GM06990 (cell line): Measurements from ENCODE around the gene TMEM174.

ENCODE experiments used
- DNase-seq: peaks from one replicate; pipeline ENCODE4 v3.0.0-alpha.2; 2011; ENCODE audit not compliant: insufficient read length; ENCODE audit errors: extremely low read depth
- H3K27me3 ChIP-seq: replicated peaks from 2 replicates; pipeline ENCODE4 v1.6.0; 2011; ENCODE audit warnings: low read length; ENCODE audit not compliant: control insufficient read depth, insufficient read depth
- H3K36me3 ChIP-seq: 2 replicates; pipeline ENCODE4 v1.5.1; 2011; ENCODE audit warnings: low read length; ENCODE audit not compliant: control insufficient read depth, insufficient read depth
- H3K4me3 ChIP-seq: replicated peaks from 2 replicates; pipeline ENCODE4 v1.5.1; 2011; ENCODE audit warnings: low read depth, mild to moderate bottlenecking, control low read depth, low read length
- TF ChIP-seq, protein P1 (sequence below): IDR thresholded peaks from 2 replicates; pipeline ENCODE4 v1.5.1; 2011; ENCODE audit warnings: low read length, control low read depth, mild to moderate bottlenecking, inconsistent platforms; ENCODE audit not compliant: insufficient read depth, poor library complexity, severe bottlenecking

TMEM174 gene

DNA sequence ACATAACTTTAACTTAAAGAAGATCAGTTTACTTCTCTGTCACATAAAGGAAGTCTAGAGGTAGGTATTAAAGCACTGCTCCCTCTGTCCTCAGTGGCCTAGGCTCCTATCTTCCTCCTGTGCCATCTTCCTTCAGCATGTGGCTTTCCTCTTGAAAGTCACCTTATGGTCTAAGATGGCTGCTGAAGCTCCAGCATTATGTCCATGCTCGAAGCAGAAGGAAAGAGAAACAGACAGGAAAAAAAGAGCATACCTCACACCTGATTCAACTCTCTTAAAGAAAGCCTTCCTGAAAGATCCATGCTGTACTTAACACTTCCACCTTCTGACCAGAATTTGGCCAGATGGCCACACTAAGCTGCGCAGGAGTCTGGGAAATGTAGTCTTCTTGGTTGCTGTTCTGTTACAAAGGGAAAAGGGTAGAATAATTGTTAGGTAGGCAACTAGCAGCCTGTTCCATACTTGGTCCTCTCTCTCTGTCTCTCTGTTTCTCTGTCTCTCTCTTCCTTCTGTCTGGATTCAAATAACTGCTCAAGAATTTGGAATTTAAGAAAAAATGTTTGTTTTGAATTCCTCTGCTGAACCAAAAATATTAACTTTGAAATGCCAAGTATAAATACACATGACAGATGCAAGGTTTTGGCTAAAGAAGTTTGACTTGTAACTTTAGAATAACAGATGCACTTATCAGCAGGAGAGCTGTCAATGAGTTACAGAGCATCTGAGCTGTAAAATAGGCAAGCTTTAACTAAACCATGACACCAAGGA is 16.0 kb downstream of the TMEM174 start:
- no peak for DNase-seq
- Histone ChIP-seq H3K36me3 (no peaks in the 10 kb centered on the region), H3K27me3 (no peaks in the 10 kb centered on the region; the same call in 1 of the 2 replicates), H3K4me3 (no peak overlapping the region)
- TF ChIP-seq, protein P1, sequence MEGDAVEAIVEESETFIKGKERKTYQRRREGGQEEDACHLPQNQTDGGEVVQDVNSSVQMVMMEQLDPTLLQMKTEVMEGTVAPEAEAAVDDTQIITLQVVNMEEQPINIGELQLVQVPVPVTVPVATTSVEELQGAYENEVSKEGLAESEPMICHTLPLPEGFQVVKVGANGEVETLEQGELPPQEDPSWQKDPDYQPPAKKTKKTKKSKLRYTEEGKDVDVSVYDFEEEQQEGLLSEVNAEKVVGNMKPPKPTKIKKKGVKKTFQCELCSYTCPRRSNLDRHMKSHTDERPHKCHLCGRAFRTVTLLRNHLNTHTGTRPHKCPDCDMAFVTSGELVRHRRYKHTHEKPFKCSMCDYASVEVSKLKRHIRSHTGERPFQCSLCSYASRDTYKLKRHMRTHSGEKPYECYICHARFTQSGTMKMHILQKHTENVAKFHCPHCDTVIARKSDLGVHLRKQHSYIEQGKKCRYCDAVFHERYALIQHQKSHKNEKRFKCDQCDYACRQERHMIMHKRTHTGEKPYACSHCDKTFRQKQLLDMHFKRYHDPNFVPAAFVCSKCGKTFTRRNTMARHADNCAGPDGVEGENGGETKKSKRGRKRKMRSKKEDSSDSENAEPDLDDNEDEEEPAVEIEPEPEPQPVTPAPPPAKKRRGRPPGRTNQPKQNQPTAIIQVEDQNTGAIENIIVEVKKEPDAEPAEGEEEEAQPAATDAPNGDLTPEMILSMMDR, result no peak

DNA sequence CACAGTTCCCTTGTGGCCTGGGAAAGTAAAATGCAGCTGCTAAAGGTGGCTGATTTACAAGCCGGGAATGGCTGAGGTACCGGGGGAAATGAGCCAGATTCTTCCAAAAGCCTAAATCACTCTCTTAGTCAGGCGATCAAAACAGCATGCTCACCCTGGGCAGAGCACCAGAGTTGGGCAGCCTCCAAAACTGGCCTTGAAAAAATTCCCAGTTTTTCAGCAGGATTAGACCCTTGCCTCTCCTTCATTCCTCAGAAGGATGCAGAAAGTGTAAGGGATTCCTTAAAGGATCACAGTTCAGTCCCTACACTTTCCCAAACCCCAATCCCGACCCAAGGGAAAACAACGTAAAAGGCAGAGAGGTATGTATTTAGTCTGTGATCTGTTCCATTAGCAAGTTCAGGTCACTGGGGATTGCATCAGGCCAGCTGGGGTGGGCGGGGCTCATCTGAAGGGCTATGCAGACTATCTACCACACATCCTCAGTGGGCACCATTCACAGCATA is 16.9 kb downstream of the TMEM174 start:
- TF ChIP-seq, protein P1, result no peak
- Histone ChIP-seq H3K27me3 (no peaks in the 10 kb centered on the region; the same call in 1 of the 2 replicates), H3K36me3 (no peaks in the 10 kb centered on the region), H3K4me3 (no peak overlapping the region)
- DNase-seq, result no peak

DNA sequence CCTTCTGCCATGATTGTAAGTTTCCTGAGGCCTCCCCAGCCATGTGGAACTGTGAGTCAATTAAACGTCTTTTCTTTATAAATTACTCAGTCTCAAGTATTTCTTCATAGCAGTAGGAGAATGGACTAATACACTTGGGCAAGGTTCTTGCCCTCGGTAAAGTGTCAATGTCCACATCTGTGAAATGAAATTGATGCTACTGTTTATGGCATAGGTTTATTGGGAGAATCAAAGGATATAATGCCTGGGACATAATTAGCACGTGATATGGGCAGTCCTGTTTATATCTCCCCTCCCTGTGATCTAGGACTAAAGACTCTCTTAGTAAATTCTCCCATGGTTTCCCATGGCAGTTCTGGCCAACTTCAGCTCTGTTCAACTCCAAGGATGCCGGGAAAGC is 19.4 kb downstream of the TMEM174 start:
- no peak for DNase-seq

DNA sequence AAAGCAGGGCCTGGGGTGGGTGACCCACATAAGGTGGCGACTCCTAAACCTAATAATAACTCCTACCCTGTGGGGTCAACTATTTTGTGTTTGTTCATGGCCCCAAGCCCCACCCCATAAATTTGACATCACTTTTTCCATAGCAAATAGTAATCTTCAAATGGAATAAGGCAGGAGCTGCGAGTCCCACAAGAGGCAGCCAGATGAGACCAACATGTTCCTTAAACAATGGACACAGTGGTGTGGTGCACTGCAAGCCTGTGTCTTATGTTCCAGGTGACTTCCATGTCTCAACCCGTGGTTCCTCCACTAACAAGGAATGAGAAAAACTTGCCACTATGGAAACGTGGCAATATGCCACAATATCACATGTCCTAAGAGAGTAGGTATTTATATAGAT is 20.6 kb downstream of the TMEM174 start:
- no peak overlapping the region for H3K4me3 ChIP-seq
- TF ChIP-seq, protein P1, result no peak
- no peak for DNase-seq
- H3K36me3 ChIP-seq, result no peaks in the 10 kb centered on the region
- H3K27me3 ChIP-seq, result no peaks in the 10 kb centered on the region; the same call in none of the 2 replicates

More for the DNA sequence above, 19.4 kb downstream of the TMEM174 start:
- Histone ChIP-seq H3K4me3 (no peak overlapping the region), H3K36me3 (no peaks in the 10 kb centered on the region), H3K27me3 (no peaks in the 10 kb centered on the region; the same call in none of the 2 replicates)
- TF ChIP-seq, protein P1, result no peak

DNA sequence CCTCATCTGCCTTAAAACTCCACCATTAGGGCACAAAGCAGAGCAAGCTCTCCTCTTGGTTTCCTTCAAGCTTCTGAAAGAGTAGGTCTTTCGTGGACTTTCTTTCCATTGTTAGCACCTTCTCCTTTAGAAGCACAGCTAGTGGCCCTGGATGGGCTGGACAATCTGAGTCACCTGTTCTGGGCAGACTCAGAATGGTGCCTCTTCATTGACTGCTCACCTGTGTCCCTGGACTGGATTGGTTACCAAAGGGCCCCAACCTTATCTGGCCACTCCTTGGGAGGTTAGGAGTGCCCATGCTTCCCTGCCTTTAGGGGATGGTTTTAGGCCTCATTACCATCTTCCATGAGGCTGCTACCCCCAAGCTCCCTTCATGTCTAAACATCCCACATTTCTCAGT is 23.2 kb downstream of the TMEM174 start:
- Histone ChIP-seq H3K4me3 (no peak overlapping the region), H3K27me3 (no peaks in the 10 kb centered on the region; the same call in none of the 2 replicates), H3K36me3 (no peaks in the 10 kb centered on the region)
- TF ChIP-seq, protein P1, result no peak
- no peak for DNase-seq
